Activated CD4-positive, alpha-beta T cell treated with anti-CD3 and anti-CD28 coated beads, Interleukin-2, amount 10 ng/mL, durations not matched to agents 7 days and 5 days (primary cell): ENCODE results near the gene USH1C. TPM values are rescaled to one million over a fixed set of nuclear protein-coding genes. Genes with fewer than 3 reads are reported as not detected.
A peak's percentile ranks its signal among the peaks of the same experiment; 100 is the strongest.

Experiments
- CTCF ChIA-PET: fragments of 350-600 bp; sonication (Branson Sonifier 250); formaldehyde crosslinking; loops from one replicate; lab custom pipeline; 2021; ENCODE audit warnings: antibody characterized with exemption; lab: Charles Lee
- POLR2A ChIA-PET: fragments of 350-600 bp; sonication (Branson Sonifier 250); formaldehyde crosslinking; loops from one replicate; lab custom pipeline; 2021; ENCODE audit warnings: antibody characterized with exemption; lab: Charles Lee
- DNase-seq: peaks from one replicate; pipeline ENCODE4 v3.0.0-alpha.2; 2020
- H3K27ac Mint-ChIP-seq: one replicate; pipeline ENCODE4 v1.8.0; 2021; ENCODE audit warnings: mild to moderate bottlenecking, moderate library complexity, mixed read lengths
- H3K27me3 Mint-ChIP-seq: one replicate; pipeline ENCODE4 v1.8.0; 2021; ENCODE audit warnings: mixed read lengths
- H3K36me3 Mint-ChIP-seq: one replicate; pipeline ENCODE4 v1.8.0; 2021; ENCODE audit warnings: low read depth, mixed read lengths
- H3K4me1 Mint-ChIP-seq: one replicate; pipeline ENCODE4 v1.8.0; 2021; ENCODE audit warnings: mixed read lengths
- H3K4me3 Mint-ChIP-seq: one replicate; pipeline ENCODE4 v1.8.0; 2021; ENCODE audit warnings: mild to moderate bottlenecking, moderate library complexity, mixed read lengths
- H3K9me3 Mint-ChIP-seq: one replicate; pipeline ENCODE4 v1.8.0; 2021; ENCODE audit warnings: mixed read lengths
- total RNA-seq, 2 experiments: library from RNA; stranded (reverse); gene quantifications; one replicate each; pipeline ENCODE4 v1.2.3, GENCODE V29; 2021

The USH1C gene
- total RNA-seq, 2 experiments from 2014 or later: not detected

- Mint-ChIP-seq H3K4me3 (no peak overlapping the region), H3K9me3 (no peaks in the 10 kb centered on the region), H3K27ac (no peak overlapping the region), H3K36me3 (no peaks in the 10 kb centered on the region), H3K4me1 (no peaks in the 10 kb centered on the region), H3K27me3 (peaks cover 16% of the 10 kb centered on the region)
- ChIA-PET POLR2A (no interaction called here), CTCF (interaction anchor here (1.9 kb wide), 1 partner anchor 10 kb away, joined by 5 read pairs; no protein-coding TSS in a partner anchor)
- DNase-seq: no peak
Observed at GRCh38 chr11:17537261-17537660, 7.0 kb downstream of the USH1C start.

- POLR2A ChIA-PET: no interaction called here
- no peak for DNase-seq
Observed at GRCh38 chr11:17535488-17535887, 8.7 kb downstream of the USH1C start.

GRCh38 chr11:17533778-17534415 lies 10.3 kb downstream of the USH1C start:
- Mint-ChIP-seq H3K9me3 (no peaks in the 10 kb centered on the region), H3K27me3 (peaks cover 16% of the 10 kb centered on the region), H3K4me1 (no peaks in the 10 kb centered on the region), H3K27ac (no peak overlapping the region), H3K4me3 (no peak overlapping the region), H3K36me3 (no peaks in the 10 kb centered on the region)
- POLR2A ChIA-PET: no interaction called here
- CTCF ChIA-PET: no interaction called here
- no peak for DNase-seq

More at GRCh38 chr11:17535488-17535887, 8.7 kb downstream of the USH1C start:
- H3K27ac Mint-ChIP-seq: no peak overlapping the region
- no peaks in the 10 kb centered on the region for H3K9me3 Mint-ChIP-seq
- no peaks in the 10 kb centered on the region for H3K36me3 Mint-ChIP-seq
- H3K27me3 Mint-ChIP-seq: peaks cover 16% of the 10 kb centered on the region
- CTCF ChIA-PET: interaction anchor here (1.9 kb wide), 1 partner anchor 8 kb away, joined by 5 read pairs; no protein-coding TSS in a partner anchor
- H3K4me3 Mint-ChIP-seq: no peak overlapping the region
- no peaks in the 10 kb centered on the region for H3K4me1 Mint-ChIP-seq

GRCh38 chr11:17533341-17533740 lies 10.9 kb downstream of the USH1C start:
- no peaks in the 10 kb centered on the region for H3K9me3 Mint-ChIP-seq
- no peak for DNase-seq
- H3K4me1 Mint-ChIP-seq: no peaks in the 10 kb centered on the region
- POLR2A ChIA-PET: no interaction called here
- no peak overlapping the region for H3K27ac Mint-ChIP-seq
- peaks cover 14% of the 10 kb centered on the region for H3K27me3 Mint-ChIP-seq
- H3K4me3 Mint-ChIP-seq: no peak overlapping the region
- no peaks in the 10 kb centered on the region for H3K36me3 Mint-ChIP-seq
- CTCF ChIA-PET: interaction anchor here (0.6 kb wide), 1 partner anchor 1702 kb away, joined by 4 read pairs; no protein-coding TSS in a partner anchor

GRCh38 chr11:17532784-17533183 lies 11.4 kb downstream of the USH1C start:
- CTCF ChIA-PET: interaction anchor here (0.5 to 0.6 kb wide), 2 partner anchors 1169 to 1703 kb away, joined by 4 to 5 read pairs; no protein-coding TSS in a partner anchor
- Mint-ChIP-seq H3K27ac (no peak overlapping the region), H3K4me1 (no peaks in the 10 kb centered on the region)

GRCh38 chr11:17531636-17532113 lies 12.5 kb downstream of the USH1C start:
- CTCF ChIA-PET: interaction anchor here (1.7 kb wide), 1 partner anchor 11 kb away, joined by 4 read pairs; no protein-coding TSS in a partner anchor
- H3K27ac Mint-ChIP-seq: no peak overlapping the region

More at GRCh38 chr11:17532784-17533183, 11.4 kb downstream of the USH1C start:
- POLR2A ChIA-PET: no interaction called here
- H3K9me3 Mint-ChIP-seq: no peaks in the 10 kb centered on the region
- H3K4me3 Mint-ChIP-seq: no peak overlapping the region
- DNase-seq: no peak
- H3K27me3 Mint-ChIP-seq: peaks cover 9% of the 10 kb centered on the region
- no peaks in the 10 kb centered on the region for H3K36me3 Mint-ChIP-seq

GRCh38 chr11:17531071-17531600 lies 13.1 kb downstream of the USH1C start:
- Mint-ChIP-seq H3K36me3 (no peaks in the 10 kb centered on the region), H3K27me3 (no peaks in the 10 kb centered on the region), H3K4me1 (no peaks in the 10 kb centered on the region), H3K9me3 (no peaks in the 10 kb centered on the region), H3K4me3 (no peak overlapping the region), H3K27ac (no peak overlapping the region)
- no peak for DNase-seq
- CTCF ChIA-PET: interaction anchor here (1.7 kb wide), 1 partner anchor 11 kb away, joined by 4 read pairs; no protein-coding TSS in a partner anchor
- POLR2A ChIA-PET: no interaction called here

More at GRCh38 chr11:17531636-17532113, 12.5 kb downstream of the USH1C start:
- Mint-ChIP-seq H3K36me3 (no peaks in the 10 kb centered on the region), H3K9me3 (no peaks in the 10 kb centered on the region), H3K4me3 (no peak overlapping the region), H3K4me1 (no peaks in the 10 kb centered on the region), H3K27me3 (peaks cover under 1% of the 10 kb centered on the region)
- POLR2A ChIA-PET: no interaction called here
- no peak for DNase-seq

- Mint-ChIP-seq H3K27ac (no peak overlapping the region), H3K4me3 (no peak overlapping the region), H3K9me3 (no peaks in the 10 kb centered on the region), H3K36me3 (no peaks in the 10 kb centered on the region), H3K4me1 (no peaks in the 10 kb centered on the region), H3K27me3 (no peaks in the 10 kb centered on the region)
- CTCF ChIA-PET: no interaction called here
- POLR2A ChIA-PET: no interaction called here
- no peak for DNase-seq
Observed at GRCh38 chr11:17529844-17530185, 14.4 kb downstream of the USH1C start.

GRCh38 chr11:17528906-17529843 lies 15.0 kb downstream of the USH1C start:
- H3K27ac Mint-ChIP-seq: no peak overlapping the region
- CTCF ChIA-PET: interaction anchor here (0.9 to 1.8 kb wide), 3 partner anchors 10 to 146 kb away, joined by 3 to 7 read pairs (median 5); no protein-coding TSS in a partner anchor

GRCh38 chr11:17528181-17528691 lies 16.0 kb downstream of the USH1C start:
- Mint-ChIP-seq H3K4me3 (no peak overlapping the region), H3K4me1 (no peaks in the 10 kb centered on the region), H3K27ac (no peak overlapping the region), H3K36me3 (no peaks in the 10 kb centered on the region), H3K27me3 (no peaks in the 10 kb centered on the region), H3K9me3 (no peaks in the 10 kb centered on the region)
- CTCF ChIA-PET: interaction anchor here (0.6 to 2.0 kb wide), 15 partner anchors 8 to 387 kb away, joined by 3 to 7 read pairs (median 4); partner anchors contain the start of genes OTOG and PIK3C2A
- POLR2A ChIA-PET: no interaction called here
- DNase-seq: peak; percentile 53

More at GRCh38 chr11:17528906-17529843, 15.0 kb downstream of the USH1C start:
- POLR2A ChIA-PET: no interaction called here
- Mint-ChIP-seq H3K27me3 (no peaks in the 10 kb centered on the region), H3K36me3 (no peaks in the 10 kb centered on the region), H3K4me3 (no peak overlapping the region), H3K4me1 (no peaks in the 10 kb centered on the region), H3K9me3 (no peaks in the 10 kb centered on the region)
- DNase-seq: no peak

- no peak overlapping the region for H3K4me3 Mint-ChIP-seq
- no peaks in the 10 kb centered on the region for H3K4me1 Mint-ChIP-seq
- DNase-seq: no peak
- no peaks in the 10 kb centered on the region for H3K9me3 Mint-ChIP-seq
- no peaks in the 10 kb centered on the region for H3K27me3 Mint-ChIP-seq
- no peak overlapping the region for H3K27ac Mint-ChIP-seq
- CTCF ChIA-PET: interaction anchor here (0.6 to 2.0 kb wide), 11 partner anchors 8 to 386 kb away, joined by 3 to 7 read pairs (median 4); partner anchors contain the start of gene OTOG
- POLR2A ChIA-PET: no interaction called here
- no peaks in the 10 kb centered on the region for H3K36me3 Mint-ChIP-seq
Observed at GRCh38 chr11:17527628-17527995, 16.6 kb downstream of the USH1C start.

- no peak for DNase-seq
- no peaks in the 10 kb centered on the region for H3K4me1 Mint-ChIP-seq
- H3K9me3 Mint-ChIP-seq: no peaks in the 10 kb centered on the region
- CTCF ChIA-PET: interaction anchor here (1.1 to 2.0 kb wide), 5 partner anchors 9 to 144 kb away, joined by 3 to 7 read pairs (median 4); partner anchors contain the start of gene OTOG
- no peaks in the 10 kb centered on the region for H3K36me3 Mint-ChIP-seq
- H3K27me3 Mint-ChIP-seq: no peaks in the 10 kb centered on the region
- no peak overlapping the region for H3K27ac Mint-ChIP-seq
- H3K4me3 Mint-ChIP-seq: no peak overlapping the region
- POLR2A ChIA-PET: no interaction called here
Observed at GRCh38 chr11:17526931-17527627, 17.1 kb downstream of the USH1C start.
